Breast epithelium (tissue), 3 donors: ENCODE results near the gene CHMP4A.

Source experiments
- CTCF ChIP-seq, 3 donors: fragments of 450-650 bp; IDR thresholded peaks; one replicate each; pipeline ENCODE4 v1.5.1; 2016 to 2017; ENCODE audit warnings: antibody characterized with exemption in 3 of 3, mild to moderate bottlenecking in 3 of 3, moderate library complexity in 3 of 3
- POLR2A ChIP-seq: fragments of 450-650 bp; IDR thresholded peaks from one replicate; pipeline ENCODE4 v1.6.1; 2016; ENCODE audit warnings: antibody characterized with exemption, mild to moderate bottlenecking, moderate library complexity
- POLR2AphosphoS5 ChIP-seq, 3 donors: sonication (generic); formaldehyde crosslinking; IDR thresholded peaks; one replicate each; pipeline ENCODE4 v1.6.1; 2017; ENCODE audit warnings: antibody characterized with exemption in 3 of 3

- TF ChIP-seq CTCF (IDR thresholded peaks at IDR 0.05) (no peak), POLR2AphosphoS5 (IDR thresholded peaks at IDR 0.05) (no peak), POLR2A (no peak)
Observed at GRCh38 chr14:24159777-24160498, 53.4 kb downstream of the CHMP4A start.
